GM19035 (cell line): ENCODE results near the gene MSMO1.
A peak's percentile ranks its signal among the peaks of the same experiment; 100 is the strongest.

ENCODE experiments used
- ATAC-seq: cut with Tn5 transposase; IDR thresholded peaks from one replicate; pipeline ENCODE4 v1.9.1; 2021; ENCODE audit not compliant: unreplicated experiment

Gene MSMO1

DNA sequence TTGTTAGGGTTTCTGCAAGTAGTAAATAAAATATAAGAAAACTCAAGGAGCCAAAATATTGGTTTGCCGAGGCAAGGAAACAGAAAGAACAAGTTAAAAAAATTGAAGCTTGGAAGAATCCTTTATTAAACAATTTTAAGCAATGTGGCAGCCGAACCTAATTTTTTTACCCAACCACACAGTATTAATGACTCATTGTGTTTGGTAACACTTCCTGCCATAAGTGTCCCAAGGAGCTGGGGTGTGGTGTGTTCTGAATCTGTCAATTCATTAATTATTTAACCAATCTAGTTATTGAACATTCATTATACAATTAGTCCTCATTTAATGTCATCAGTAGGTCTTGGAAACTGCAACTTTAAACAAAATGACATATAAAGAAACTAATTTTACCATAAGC is 32.0 kb downstream of the MSMO1 start:
- ATAC-seq = no peak

DNA sequence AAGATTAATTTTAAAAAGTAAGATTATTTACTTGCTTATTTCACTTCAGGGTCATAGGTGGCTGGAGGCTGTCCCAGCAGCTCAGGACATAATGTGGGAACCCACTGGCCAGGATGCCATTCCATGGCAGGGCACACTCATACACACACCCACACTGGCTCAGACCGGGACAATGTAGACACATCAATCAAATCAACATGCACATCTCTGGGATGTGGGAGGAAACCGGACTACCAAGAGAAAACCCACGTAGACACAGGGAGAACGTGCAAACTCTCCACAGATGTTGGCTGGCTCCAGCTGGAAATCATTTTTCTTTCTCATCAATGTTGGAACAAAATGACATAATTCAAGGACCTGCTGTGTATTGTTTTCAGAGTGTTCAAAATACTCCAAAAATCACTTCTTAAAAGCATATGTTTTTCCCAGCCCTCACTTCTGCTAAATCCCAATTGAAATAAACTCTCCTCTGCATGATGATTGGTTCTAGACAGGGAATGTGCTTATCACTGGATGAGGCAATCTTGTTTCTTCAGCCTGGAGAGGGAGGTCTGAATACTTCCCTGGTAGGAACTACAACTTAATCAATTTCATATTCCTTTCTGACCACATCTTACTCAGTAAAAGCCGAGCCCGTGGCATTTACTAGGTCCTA is 32.7 kb downstream of the MSMO1 start:
- no peak for ATAC-seq

DNA sequence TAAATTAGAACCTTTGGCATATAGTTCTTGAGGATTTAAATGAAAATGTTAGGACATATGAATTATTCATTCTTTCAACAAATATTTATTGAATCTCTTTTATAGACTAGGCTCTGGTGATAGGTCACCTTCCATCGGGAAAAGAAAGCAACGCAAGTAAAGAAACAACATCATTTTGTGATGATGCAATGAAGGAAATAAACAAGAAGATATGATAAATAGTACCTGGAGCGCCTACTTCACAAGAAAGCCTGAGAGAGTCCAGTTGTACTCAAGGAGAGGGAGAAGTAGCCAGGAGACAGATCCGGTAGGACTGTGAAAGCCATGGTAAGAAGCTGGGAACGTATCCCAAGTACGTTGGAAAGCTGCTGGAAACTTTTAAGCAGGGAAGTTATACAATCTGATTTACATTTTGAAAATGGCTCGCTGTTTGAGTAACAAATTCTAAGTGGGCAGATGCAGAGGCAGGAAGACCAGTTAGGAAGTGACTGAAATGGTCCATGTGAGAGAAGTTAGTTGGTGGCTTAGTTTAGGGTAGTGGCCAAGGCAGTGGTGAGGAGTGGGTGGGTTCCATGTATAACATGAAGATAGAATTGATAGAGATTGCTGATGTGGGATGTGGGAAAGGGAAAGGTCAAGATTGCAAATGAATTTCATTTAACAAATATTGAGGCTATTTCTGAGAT is 33.7 kb downstream of the MSMO1 start:
- no peak for ATAC-seq

DNA sequence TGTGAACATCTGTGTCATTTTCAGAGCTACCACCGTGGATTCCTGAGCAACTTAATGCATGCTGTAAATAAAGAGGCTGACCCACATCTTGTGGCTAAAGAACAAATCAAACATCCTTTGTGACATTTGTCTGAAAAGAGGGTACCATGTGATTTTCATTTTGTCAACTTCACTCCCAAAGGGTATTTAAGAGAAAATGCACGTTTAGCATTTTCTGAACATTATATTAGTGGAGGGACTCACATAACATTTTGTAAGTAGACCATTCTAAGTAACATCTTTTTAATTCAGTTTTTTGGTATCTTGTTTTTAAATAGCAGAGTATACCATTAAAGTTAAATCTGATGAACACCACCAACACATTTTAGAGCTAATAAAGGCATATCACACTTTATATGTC is 34.3 kb downstream of the MSMO1 start:
- no peak for ATAC-seq

DNA sequence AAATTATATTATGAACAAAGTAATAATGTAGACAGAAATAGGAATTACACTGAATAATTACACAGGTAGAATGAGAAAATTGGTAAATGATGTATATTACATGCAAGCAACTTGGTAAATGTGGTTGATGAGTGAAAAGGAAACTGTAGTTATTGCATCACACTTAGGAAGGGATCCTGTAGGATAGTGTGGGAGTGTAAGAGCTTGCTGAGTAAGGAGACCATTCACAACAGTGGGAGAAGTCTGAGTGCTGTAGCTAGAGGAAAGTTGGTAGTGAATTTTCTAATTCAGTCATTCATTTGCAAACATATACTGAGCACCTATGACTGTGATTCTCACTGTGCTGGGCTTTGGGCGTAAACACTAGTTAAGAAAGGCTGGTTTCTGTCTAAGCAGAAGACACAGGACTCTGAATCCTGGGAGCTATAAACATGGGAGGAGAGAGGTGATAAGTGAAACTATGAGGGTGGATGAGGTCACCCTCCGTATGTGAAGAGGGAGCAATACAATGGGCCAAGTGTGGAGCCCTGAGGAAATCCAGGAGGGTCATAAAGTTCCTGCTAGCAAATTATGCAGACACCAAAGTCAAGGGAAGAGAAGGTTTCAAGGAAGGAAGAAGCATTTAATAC is 37.1 kb downstream of the MSMO1 start:
- no peak for ATAC-seq

DNA sequence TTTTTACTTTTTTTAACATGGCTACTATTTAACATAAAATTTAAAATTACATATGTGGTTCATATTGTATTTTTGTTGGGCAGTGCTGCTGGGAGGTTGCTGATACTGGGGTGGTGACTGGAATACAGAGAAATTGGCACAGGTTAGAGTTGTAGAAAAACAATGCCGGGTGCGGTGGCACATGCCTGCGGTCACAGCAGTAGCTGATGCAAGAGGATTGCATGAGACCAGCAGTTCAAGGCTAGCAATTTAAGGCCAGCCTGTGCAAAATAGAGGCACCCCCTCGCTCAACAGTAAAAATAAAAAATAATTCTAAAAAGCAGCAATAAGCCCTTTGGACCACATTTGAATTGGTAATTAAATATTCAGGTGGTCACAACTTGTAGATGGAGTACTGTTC is 39.6 kb downstream of the MSMO1 start:
- no peak for ATAC-seq

DNA sequence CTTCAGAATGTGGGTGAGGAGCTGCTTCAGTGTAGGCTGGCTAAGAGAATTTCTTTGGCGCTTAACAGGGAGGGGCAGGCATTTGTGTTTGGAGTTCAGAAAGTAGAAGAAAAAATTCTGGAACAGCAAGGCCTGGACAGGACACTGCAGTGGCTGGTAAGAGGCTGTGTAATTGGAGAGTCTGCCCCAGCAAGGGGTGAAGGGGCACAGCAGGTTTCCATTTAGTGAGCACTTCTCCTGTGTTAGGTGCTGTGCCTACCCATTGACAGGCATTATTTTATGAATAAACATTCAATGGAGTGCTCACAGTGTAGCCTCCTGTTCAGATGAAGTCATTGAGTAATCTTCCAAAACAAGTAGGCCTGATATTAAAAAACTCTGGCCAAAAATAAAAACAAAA is 40.6 kb downstream of the MSMO1 start:
- ATAC-seq = no peak

DNA sequence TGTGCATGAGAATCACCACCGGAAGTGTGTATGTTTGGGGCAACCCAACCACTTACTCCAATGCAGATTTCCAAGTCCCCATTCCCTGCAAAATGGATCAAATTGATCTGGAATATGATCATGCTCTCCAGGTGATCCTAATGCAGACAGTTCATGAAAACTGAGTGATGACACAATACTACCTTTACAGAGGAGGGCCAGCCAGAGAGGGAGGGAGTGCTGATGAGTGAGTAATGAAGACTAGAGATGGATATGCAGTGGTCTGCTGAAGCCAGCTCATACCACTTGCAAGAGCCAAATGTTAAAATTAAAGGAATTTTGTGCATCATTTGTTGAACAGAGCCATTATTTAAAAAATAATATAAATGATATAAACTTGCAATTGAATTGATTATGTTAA is 41.1 kb downstream of the MSMO1 start:
- no peak for ATAC-seq

DNA sequence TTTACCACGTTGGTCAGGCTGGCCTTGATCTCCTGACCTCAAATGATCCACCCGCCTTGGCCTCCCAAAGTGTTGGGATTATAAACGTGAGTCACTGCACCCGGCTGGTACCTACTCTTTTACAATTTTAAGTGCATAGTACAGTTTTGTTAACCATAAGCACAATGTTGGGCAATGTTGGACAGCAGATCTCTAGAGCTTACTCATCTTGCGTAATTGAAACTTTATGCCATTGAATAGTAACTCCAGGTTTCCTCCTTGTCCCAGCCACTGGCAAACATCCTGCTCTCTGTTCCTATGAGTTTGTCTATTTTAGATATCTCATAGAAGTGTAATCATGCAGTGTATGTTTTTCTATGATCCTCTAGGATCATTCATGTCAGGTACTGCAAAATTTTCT is 42.1 kb downstream of the MSMO1 start:
- ATAC-seq = no peak

DNA sequence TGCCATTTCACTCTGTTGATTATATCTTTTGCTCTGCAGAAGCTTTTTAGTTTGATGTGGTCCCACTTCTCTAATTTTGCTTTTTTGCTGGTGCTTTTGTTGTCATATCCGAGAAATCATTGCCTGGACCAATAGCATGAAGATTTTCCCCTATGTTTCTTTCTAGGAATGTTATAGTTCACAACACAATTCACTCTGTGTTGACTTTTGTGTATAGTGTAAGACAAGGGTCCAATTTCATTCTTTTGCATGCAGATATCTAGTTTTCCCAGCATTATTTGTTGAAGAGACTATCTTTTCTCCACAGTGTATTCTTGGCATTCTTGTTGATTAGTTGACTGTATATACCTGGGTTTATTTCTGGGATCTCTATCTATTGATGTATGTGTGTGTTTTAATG is 43.1 kb downstream of the MSMO1 start:
- ATAC-seq = no peak

DNA sequence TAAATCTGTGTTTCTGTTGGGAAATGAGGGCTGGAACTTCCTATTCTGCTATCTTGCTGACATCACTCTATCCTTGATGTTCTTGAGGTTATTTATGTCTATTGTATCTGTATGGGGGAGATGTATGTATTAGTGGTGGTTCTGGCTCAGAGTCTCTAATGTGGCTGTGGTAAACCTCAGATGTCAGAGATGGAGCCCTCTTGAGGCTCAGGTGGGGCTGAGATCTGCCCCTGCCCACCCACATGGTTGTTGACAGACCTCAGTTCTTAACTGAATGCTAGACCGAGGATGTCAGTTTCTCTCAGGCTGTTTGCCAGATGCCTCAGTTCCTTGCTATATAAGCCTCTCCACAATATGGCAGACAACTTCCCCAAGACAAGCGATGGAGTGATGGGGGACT is 48.0 kb downstream of the MSMO1 start:
- no peak for ATAC-seq

DNA sequence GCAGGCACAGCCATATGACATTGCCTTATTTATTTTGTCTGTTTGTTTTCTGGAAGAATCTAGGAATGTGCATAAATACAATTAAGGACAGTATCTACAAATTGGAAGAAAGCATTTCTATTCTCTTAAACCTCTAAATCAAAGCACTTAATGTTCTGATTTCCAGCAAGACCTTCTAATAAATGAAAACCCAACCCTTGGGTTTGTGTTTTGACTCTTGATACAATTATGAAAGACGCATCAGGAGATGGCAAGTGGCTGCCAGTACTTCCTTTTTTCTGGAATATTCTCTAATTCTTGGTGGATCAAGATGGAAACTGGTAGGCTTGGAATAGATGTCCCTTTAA is 50.9 kb downstream of the MSMO1 start:
- ATAC-seq = no peak

DNA sequence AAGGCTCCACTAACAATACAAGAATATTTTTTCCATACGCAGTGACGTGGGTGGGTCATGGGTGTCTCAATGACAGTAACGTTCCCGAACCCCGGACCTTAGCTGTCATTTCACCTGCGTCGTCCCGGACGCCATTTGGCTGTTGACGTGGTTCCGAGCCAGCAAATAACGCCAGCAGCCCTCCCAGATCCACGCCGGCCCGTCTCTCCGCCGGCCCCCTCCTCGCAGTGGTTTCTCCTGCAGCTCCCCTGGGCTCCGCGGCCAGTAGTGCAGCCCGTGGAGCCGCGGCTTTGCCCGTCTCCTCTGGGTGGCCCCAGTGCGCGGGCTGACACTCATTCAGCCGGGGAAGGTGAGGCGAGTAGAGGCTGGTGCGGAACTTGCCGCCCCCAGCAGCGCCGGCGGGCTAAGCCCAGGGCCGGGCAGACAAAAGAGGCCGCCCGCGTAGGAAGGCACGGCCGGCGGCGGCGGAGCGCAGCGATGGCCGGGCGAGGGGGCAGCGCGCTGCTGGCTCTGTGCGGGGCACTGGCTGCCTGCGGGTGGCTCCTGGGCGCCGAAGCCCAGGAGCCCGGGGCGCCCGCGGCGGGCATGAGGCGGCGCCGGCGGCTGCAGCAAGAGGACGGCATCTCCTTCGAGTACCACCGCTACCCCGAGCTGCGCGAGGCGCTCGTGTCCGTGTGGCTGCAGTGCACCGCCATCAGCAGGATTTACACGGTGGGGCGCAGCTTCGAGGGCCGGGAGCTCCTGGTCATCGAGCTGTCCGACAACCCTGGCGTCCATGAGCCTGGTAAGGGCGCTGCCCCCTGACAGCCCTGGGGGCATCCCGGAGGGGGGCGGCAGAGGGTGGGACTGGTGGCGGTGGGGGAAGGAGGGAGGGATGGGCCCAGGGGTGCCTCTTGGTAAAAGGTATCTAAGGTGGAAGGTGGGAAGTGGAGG is 51.5 kb downstream of the MSMO1 start, which contains the start of gene CPE:
Gene CPE (plus strand): TSS at position 264 of the 933 bp plus-strand sequence. CDS start 214 bp downstream, at position 478.
- peak; percentile 81 for ATAC-seq

DNA sequence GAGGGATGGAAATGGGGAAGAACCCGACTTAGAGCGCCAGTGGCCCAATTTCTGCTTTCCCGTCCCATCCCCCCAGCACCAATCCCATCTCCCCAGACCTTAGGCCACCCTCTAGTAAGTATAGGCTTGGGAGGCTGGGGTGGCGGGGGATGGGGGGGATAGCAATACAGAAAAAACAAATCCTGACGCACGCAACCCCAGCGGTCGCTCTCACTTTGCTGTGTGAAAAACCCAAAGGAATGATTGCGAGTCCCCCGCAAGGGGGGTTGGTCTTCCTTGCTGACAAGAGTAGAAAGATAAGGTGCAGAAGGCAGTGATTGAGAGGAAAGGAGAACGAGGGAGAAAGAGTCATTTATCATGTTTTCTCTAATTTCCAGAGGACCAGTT is 52.2 kb downstream of the MSMO1 start:
- no peak for ATAC-seq

DNA sequence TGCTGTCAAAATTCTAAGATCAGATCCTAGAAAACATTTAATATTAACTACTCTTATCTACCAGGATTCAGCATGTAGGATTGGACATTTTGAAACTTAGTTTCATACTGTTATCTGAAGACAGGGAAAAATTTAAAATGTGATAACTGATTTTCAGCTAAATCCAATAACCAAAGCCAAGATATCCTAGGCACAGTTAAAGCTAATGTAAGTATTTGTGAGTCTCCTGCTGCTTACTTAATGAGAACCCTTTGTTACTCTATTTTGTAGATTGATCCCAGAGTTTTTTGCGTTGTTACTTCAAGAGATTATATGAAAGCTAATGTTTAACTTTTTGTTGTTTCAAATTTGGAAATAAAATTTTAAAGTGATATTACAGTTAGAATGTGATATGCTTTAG is 53.3 kb downstream of the MSMO1 start:
- ATAC-seq = no peak

DNA sequence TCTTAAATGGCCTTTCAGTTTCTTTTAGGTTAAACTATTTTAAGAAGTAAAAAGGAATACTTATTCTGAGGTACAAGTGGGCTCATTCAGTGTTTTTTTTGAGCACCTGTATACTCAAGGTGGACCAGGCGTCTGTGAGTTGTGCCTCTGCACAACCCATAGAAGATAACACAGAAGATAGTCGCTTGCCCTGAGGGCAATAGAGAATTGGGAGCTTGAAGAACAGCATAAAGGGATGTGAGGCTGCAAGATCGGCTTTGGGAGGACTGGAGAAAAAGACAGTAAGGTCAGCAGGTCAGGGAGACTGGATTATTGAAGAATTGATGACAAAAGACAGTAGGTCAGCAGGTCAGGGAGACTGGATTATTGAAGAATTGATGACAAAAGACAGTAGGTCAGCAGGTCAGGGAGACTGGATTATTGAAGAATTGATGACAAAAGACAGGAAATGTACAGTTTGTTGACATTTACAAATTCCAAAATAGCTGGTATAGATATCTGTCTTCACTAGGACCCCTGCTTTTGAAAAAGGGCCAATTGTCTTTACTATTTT is 54.4 kb downstream of the MSMO1 start:
- no peak for ATAC-seq

DNA sequence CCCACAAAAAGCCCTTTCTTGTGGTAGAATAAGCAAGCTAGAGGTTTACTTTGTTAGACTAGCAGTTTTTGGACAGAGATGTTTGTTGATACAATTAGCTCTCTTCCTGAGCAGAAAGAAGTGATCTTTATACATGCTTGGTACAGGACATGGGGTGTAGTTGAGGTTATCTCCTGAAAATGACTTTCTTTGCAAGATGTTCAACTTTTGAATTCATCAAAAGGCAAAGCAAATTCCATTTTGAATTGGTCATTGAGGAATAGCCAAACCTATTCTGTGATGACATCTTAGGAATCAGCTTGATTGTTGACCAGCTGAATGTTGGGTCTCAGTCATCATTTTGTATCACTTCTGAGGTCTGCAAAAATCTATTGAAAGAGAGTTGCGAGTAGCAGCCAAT is 55.2 kb downstream of the MSMO1 start:
- ATAC-seq = no peak

DNA sequence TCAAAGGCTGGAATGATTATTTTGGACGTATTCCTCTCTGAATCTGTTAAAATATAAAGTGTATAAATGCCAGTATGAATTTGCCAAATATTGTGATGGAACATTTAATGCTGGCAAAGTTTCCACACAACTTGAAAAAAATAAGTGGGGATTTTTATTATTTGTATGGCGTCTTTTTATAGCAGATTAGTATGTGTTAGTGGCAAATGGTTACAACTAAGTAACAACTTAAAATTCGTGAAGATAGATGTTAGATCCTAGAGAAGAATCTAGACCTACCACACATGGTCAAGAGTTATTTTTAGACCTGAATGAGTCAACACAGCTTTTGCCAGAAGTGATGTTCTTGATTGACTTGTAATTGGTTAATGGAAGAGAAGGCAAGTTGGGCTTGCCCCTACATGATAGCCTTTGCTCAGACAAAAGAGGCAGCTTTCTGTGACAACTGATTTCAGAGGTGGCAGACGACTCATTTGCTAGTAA is 56.2 kb downstream of the MSMO1 start:
- no peak for ATAC-seq

DNA sequence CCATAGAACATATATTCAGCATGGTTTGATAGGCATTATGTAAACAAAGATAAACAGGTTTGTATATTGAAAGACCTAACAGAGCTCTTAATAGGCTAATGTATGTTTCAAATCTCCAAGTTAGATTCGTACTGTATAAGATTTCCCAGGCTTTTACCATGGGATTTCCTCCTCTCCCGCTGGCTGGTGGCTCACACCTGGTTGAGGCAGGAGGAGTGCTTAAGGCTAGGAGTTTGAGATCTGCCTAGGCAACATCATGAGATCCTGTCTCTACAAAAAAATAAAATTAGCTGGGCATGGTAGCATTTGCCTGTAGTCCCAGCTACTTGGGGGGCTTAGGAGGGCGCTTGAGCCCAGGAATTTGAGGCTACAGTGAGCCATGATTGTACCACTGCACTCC is 56.7 kb downstream of the MSMO1 start:
- ATAC-seq = no peak

DNA sequence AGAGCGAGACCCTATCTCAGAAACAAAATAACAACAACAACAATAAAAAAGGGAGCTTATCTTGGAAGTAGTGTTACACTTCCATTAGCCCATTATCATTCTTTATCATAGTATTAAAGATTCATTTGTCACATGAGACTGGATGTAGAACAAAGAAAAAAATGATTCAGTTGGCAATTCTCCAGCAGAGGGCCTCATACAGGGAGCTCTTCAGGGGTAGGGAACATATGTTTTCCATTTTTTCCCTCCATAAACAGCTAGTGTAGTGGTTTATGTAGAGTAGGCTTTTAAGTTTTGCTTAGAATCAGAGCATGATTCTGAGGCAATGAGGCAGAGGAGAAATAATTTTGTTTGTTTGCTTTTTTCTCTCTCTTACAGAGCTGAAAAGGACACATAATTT is 57.1 kb downstream of the MSMO1 start:
- ATAC-seq = no peak

DNA sequence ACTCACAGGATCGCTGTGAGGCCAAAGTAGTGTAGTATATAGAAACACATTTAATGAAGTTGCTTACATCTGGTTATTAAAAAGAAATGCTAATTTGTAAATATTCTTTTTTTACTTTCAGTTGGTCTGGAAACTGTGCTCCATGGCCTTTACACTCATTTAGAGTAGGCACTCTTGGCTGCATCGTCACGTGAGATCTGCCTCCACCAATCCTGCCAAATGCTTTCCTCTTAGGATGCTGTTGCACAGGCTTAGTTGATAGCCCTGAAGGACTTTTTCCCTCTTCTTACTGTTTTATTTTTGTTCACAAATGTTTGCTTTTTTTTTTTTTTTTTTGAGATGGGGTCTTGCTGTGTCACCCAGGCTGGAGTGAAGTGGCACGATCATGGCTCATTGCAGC is 57.7 kb downstream of the MSMO1 start:
- ATAC-seq = no peak
